ENCODE data around the gene DPPA4.

DNA sequence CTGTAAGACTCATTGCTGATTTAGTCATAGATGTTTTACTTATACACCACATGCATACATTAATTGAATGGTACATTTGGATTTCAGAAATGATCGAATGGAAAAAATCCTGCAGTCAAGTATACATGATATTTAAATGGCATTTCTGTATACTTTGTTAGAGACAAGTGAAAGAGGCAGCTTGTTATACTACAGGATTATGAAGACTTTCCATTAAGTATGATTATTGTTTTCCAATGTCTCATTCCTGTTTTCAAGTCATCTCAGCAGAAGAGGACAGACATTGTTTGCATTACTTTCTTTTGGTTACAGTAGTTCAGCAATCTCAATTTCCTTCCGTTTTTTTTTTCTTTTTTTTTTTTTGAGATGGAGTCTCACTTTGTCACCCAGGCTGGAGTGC is 36.6 kb upstream of the DPPA4 start:
- TF ChIP-seq EZH2 (IDR thresholded peaks at IDR 0.05; ENCODE audit: borderline replicate concordance, low read length), result no peak
- TF ChIP-seq, protein P1, sequence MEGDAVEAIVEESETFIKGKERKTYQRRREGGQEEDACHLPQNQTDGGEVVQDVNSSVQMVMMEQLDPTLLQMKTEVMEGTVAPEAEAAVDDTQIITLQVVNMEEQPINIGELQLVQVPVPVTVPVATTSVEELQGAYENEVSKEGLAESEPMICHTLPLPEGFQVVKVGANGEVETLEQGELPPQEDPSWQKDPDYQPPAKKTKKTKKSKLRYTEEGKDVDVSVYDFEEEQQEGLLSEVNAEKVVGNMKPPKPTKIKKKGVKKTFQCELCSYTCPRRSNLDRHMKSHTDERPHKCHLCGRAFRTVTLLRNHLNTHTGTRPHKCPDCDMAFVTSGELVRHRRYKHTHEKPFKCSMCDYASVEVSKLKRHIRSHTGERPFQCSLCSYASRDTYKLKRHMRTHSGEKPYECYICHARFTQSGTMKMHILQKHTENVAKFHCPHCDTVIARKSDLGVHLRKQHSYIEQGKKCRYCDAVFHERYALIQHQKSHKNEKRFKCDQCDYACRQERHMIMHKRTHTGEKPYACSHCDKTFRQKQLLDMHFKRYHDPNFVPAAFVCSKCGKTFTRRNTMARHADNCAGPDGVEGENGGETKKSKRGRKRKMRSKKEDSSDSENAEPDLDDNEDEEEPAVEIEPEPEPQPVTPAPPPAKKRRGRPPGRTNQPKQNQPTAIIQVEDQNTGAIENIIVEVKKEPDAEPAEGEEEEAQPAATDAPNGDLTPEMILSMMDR (IDR thresholded peaks at IDR 0.05; ENCODE audit: low read length), result no peak

Measured in OCI-LY1 (cell line).